Sigmoid colon (tissue), 4 donors: Measurements from ENCODE around the gene SDF2L1.

Experiments used
- EP300 ChIP-seq, 4 donors: sonication (generic); formaldehyde crosslinking; IDR thresholded peaks; one replicate each; pipeline ENCODE4 v1.6.1; 2017; ENCODE audit warnings: antibody characterized with exemption in 4 of 4
- POLR2A ChIP-seq, 2 donors: fragments of 450-650 bp; IDR thresholded peaks; one replicate each; pipeline ENCODE4 v1.6.1; 2016; ENCODE audit warnings: antibody characterized with exemption in 2 of 2, mild to moderate bottlenecking in 2 of 2, moderate library complexity in 2 of 2
- TF ChIP-seq, protein P1 (sequence below), 4 experiments: fragments of 450-650 bp in 3 of 4; fragments of 200-600 bp in 1 of 4; IDR thresholded peaks; one replicate each; pipeline ENCODE4 v1.5.1; 2016 to 2019; ENCODE audit warnings: antibody characterized with exemption in 4 of 4, mild to moderate bottlenecking in 3 of 4, moderate library complexity in 2 of 4

DNA sequence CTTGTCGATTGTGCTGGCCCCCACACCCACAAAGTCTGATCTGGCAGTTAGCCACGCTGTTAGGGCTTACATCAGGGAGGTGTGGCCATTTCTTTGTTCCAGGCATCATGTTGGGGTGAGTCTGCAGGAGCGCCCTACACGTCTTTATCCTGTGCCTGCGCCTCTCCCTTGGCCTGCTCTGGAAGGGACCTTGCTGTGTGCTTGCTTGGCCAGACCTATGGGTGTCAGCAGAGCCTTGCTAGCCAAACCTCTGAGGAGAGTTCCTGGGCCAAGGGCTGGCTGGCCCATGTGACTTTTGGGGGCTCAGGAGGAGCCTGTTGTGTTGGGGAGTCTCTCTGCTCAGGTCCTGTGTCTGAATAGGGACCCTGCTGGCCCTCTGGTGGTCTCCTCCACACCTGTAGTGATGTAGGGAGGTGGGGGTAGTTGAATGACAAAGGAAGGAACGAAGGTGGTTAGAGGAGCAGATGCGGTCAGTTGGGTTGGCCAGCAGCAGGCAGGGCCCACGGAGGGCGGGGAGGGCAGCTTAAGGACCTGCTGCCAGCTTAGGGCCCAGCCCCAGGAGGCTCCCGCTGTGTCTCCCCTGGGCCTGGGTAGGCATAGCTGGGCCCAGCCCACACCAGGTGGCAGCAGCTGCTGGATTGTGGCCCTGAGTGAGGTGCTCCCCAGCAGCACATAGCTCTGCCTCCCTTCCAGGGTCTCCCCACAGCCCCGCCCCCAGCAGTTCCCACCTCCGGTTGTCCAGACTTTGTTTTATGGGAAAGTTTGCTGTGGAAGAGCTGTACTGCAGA lies 31.6 kb downstream of the SDF2L1 start:
- TF ChIP-seq, protein P1, sequence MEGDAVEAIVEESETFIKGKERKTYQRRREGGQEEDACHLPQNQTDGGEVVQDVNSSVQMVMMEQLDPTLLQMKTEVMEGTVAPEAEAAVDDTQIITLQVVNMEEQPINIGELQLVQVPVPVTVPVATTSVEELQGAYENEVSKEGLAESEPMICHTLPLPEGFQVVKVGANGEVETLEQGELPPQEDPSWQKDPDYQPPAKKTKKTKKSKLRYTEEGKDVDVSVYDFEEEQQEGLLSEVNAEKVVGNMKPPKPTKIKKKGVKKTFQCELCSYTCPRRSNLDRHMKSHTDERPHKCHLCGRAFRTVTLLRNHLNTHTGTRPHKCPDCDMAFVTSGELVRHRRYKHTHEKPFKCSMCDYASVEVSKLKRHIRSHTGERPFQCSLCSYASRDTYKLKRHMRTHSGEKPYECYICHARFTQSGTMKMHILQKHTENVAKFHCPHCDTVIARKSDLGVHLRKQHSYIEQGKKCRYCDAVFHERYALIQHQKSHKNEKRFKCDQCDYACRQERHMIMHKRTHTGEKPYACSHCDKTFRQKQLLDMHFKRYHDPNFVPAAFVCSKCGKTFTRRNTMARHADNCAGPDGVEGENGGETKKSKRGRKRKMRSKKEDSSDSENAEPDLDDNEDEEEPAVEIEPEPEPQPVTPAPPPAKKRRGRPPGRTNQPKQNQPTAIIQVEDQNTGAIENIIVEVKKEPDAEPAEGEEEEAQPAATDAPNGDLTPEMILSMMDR (IDR thresholded peaks at IDR 0.05): no peak
- TF ChIP-seq EP300 (IDR thresholded peaks at IDR 0.05) (no peak), POLR2A (IDR thresholded peaks at IDR 0.05) (no peak)
